GM12878 (cell line): Measurements from ENCODE around the gene CDC42SE2. TPM values are rescaled to one million over a fixed set of nuclear protein-coding genes. Genes with fewer than 3 reads are reported as not detected.

Experiments
- ATF7 ChIP-seq: fragments of 450-650 bp; IDR thresholded peaks from 2 replicates; pipeline ENCODE4 v1.6.1; 2016; ENCODE audit warnings: low read depth, mild to moderate bottlenecking
- BCL11A ChIP-seq: IDR thresholded peaks from 2 replicates; pipeline ENCODE4 v1.6.1; 2011; ENCODE audit warnings: low read depth, low read length
- CEBPB ChIP-seq, 2 experiments: fragments of 150-350 bp in 1 of 2; IDR thresholded peaks; 2 replicates each; pipeline ENCODE4 v1.6.1; 2012 to 2014; ENCODE audit warnings: low read depth in 2 of 2, low read length in 2 of 2, borderline replicate concordance in 1 of 2, inconsistent platforms in 1 of 2
- DPF2 ChIP-seq: fragments of 450-650 bp; IDR thresholded peaks from 2 replicates; pipeline ENCODE4 v1.6.1; 2017; ENCODE audit warnings: mild to moderate bottlenecking
- EED ChIP-seq: sonication (generic); IDR thresholded peaks from 2 replicates; pipeline ENCODE4 v1.6.1; 2016; ENCODE audit warnings: antibody characterized with exemption, low read depth
- ETV6 ChIP-seq, 2 experiments: fragments of 450-650 bp in 1 of 2; IDR thresholded peaks in 1 of 2; conservative IDR thresholded peaks in 1 of 2; 2 replicates each; pipeline ENCODE4 v1.6.1; 2014; ENCODE audit warnings: antibody characterized with exemption in 1 of 2, borderline replicate concordance in 1 of 2, low read depth in 1 of 2, mild to moderate bottlenecking in 1 of 2, moderate library complexity in 1 of 2
- HDAC6 ChIP-seq: fragments of 200-600 bp; sonication (generic); IDR thresholded peaks from one replicate; pipeline ENCODE4 v1.8.0; 2017; ENCODE audit warnings: antibody characterized with exemption; ENCODE audit not compliant: unreplicated experiment
- IRF4 ChIP-seq: IDR thresholded peaks from 2 replicates; pipeline ENCODE4 v1.6.1; 2011; ENCODE audit warnings: low read depth, low read length
- KLF5 ChIP-seq: fragments of 450-650 bp; IDR thresholded peaks from 2 replicates; pipeline ENCODE4 v1.6.1; 2014; ENCODE audit warnings: mild to moderate bottlenecking; ENCODE audit not compliant: partially characterized antibody
- NBN ChIP-seq: fragments of 450-650 bp; IDR thresholded peaks from 2 replicates; pipeline ENCODE4 v1.6.1; 2016
- NR2C2 ChIP-seq: IDR thresholded peaks from 2 replicates; pipeline ENCODE4 v1.6.1; 2011; ENCODE audit warnings: borderline replicate concordance, low read depth; ENCODE audit not compliant: control insufficient read depth, insufficient read length
- NR2F1 ChIP-seq: fragments of 450-650 bp; conservative IDR thresholded peaks from 2 replicates; pipeline ENCODE4 v1.6.1; 2017; ENCODE audit warnings: mild to moderate bottlenecking
- POLR2AphosphoS5 ChIP-seq: IDR thresholded peaks from 2 replicates; pipeline ENCODE4 v1.6.1; 2011; ENCODE audit warnings: mild to moderate bottlenecking, low read length, inconsistent platforms
- RFX5 ChIP-seq: IDR thresholded peaks from 2 replicates; pipeline ENCODE4 v1.6.1; 2011; ENCODE audit warnings: low read depth, low read length, improper control_type of control experiment
- SMARCA5 ChIP-seq: fragments of 450-650 bp; IDR thresholded peaks from 2 replicates; pipeline ENCODE4 v1.6.1; 2017; ENCODE audit warnings: mild to moderate bottlenecking
- SP1 ChIP-seq: IDR thresholded peaks from one replicate; pipeline ENCODE4 v1.6.1; 2011; ENCODE audit warnings: low read depth, low read length
- SRF ChIP-seq, 2 experiments: IDR thresholded peaks; 2 replicates each; pipeline ENCODE4 v1.6.1; 2011; ENCODE audit warnings: low read depth in 2 of 2, low read length in 2 of 2, mild to moderate bottlenecking in 1 of 2, moderate library complexity in 1 of 2
- TCF12 ChIP-seq: IDR thresholded peaks from 2 replicates; pipeline ENCODE4 v1.6.1; 2011; ENCODE audit warnings: low read depth, mild to moderate bottlenecking, low read length
- WRNIP1 ChIP-seq: IDR thresholded peaks from 2 replicates; pipeline ENCODE4 v1.6.1; 2011; ENCODE audit warnings: low read depth, low read length, improper control_type of control experiment, borderline replicate concordance
- ZNF384 ChIP-seq: IDR thresholded peaks from 2 replicates; pipeline ENCODE4 v1.6.1; 2012; ENCODE audit warnings: low read depth, mild to moderate bottlenecking, low read length, improper control_type of control experiment, borderline replicate concordance
- ZZZ3 ChIP-seq: IDR thresholded peaks from 2 replicates; pipeline ENCODE4 v1.6.1; 2011; ENCODE audit warnings: low read depth; ENCODE audit not compliant: control insufficient read depth, insufficient read length
- polyA plus RNA-seq, 11 experiments: library from polyadenylated mRNA; depleted of rRNA in 4 of 11; unstranded in 6 of 11; stranded (reverse) in 5 of 11; fragments of >200 nt; fragmentation: Nextera tagmentation in 4 of 11; fragmentation: Illumina TruSeq in 1 of 11; extraction: Ambion mirVana in 4 of 11; extraction: Trizol in 1 of 11; gene quantifications; 1 replicate in 1 of 11; 2 replicates in 10 of 11; pipeline versions ENCODE4 v1.2.1 to v1.2.3, GENCODE V29; 2011 to 2016; ENCODE audit warnings: inconsistent platforms in 2 of 11, missing spikeins in 2 of 11, low read depth in 1 of 11
- total RNA-seq, 4 experiments: library from RNA; depleted of rRNA in 3 of 4; stranded (reverse); fragments of >200 nt in 3 of 4; fragmentation: Illumina TruSeq in 1 of 4; extraction: Trizol in 1 of 4; gene quantifications; 2 replicates each; pipeline versions ENCODE4 v1.2.1 to v1.2.3, GENCODE V29; 2013 to 2021
- TF ChIP-seq, protein P1 (sequence below): fragments of 450-650 bp; IDR thresholded peaks from 2 replicates; pipeline ENCODE4 v1.6.1; 2017; ENCODE audit warnings: mild to moderate bottlenecking, moderate library complexity
- TF ChIP-seq, protein P2 (sequence below): fragments of 450-650 bp; IDR thresholded peaks from 2 replicates; pipeline ENCODE4 v1.6.1; 2016; ENCODE audit warnings: mild to moderate bottlenecking
- TF ChIP-seq, protein P3 (sequence below): fragments of 450-650 bp; IDR thresholded peaks from 2 replicates; pipeline ENCODE4 v1.6.1; 2017; ENCODE audit warnings: mild to moderate bottlenecking, low read depth, inconsistent platforms; ENCODE audit not compliant: poor library complexity, severe bottlenecking

CDC42SE2 gene
- total and polyA plus RNA-seq, 10 of the 15 experiments (the other 5 are each of a cell fraction or from before 2014, with no cell fraction given) = 57.0 to 148 (median 80.3) TPM

DNA sequence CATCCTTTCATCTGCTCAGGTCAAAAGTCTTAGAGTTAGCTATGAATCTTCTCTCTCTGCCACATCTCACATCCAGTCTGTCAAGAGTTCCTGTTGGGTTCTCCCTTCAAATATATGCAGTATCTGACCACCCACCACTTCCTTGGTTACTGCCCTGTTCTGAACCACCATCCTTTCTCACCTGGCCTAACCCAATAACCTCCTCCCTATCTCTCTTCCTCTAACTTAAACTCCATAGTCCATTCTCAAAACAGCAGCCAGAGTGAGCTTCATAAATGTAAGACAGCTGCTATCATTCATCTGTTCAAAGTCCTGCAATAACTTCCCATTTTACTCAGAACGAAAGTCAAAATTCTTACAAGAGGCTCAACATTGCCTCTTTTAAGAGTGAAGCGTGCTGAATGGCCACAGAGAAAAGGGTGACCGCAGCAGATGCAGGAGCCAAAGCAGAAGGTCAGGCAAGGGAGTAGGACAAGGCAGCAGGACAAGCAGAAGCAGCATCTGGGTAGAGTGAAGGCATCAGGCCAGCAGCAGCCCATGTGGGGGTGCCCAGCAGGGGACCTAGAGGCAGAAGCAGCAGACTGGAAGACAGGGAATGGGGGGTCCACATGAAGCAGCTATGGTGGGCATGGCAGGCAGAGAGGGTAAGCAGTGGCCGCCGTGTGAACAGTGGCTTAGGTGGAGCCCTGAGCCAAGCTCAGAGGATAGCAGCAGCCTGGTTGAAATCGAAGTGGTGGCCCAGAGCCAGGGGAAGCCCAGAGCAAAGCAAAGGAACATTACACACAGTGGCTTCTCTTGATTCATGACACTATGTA, 39.3 kb upstream of the CDC42SE2 start (continued):
- TF ChIP-seq SRF (IDR thresholded peaks at IDR 0.05; ENCODE audit: low read depth in 2 of 2, low read length in 2 of 2) (no peak), SP1 (peak; percentile 57), NR2F1 (peak; percentile 90), WRNIP1 (no peak), RFX5 (no peak), NBN (peak; percentile 98), ZNF384 (no peak), SMARCA5 (peak; percentile 99), BCL11A (peak; percentile 96), HDAC6 (no peak), POLR2AphosphoS5 (peak; percentile 75), EED (peak; percentile 97), IRF4 (peak; percentile 95), NR2C2 (no peak), TCF12 (peak; percentile 96), KLF5 (peak; percentile 68), DPF2 (peak; percentile 99), ETV6 (conservative IDR thresholded peaks at IDR 0.05 in 1 of 2, IDR thresholded peaks at IDR 0.05 in 1 of 2; ENCODE audit: borderline replicate concordance in 1 of 2, low read depth in 1 of 2) (peak in 1 of 2 experiments; percentile 96; a peak in 2 of 4 replicates), ATF7 (peak; percentile 89), ZZZ3 (no peak), CEBPB (IDR thresholded peaks at IDR 0.05; ENCODE audit: borderline replicate concordance in 1 of 2, low read depth in 2 of 2, low read length in 2 of 2) (peak in 1 of 2 experiments; percentile 3; a peak in 1 of 4 replicates)
- TF ChIP-seq, protein P1, sequence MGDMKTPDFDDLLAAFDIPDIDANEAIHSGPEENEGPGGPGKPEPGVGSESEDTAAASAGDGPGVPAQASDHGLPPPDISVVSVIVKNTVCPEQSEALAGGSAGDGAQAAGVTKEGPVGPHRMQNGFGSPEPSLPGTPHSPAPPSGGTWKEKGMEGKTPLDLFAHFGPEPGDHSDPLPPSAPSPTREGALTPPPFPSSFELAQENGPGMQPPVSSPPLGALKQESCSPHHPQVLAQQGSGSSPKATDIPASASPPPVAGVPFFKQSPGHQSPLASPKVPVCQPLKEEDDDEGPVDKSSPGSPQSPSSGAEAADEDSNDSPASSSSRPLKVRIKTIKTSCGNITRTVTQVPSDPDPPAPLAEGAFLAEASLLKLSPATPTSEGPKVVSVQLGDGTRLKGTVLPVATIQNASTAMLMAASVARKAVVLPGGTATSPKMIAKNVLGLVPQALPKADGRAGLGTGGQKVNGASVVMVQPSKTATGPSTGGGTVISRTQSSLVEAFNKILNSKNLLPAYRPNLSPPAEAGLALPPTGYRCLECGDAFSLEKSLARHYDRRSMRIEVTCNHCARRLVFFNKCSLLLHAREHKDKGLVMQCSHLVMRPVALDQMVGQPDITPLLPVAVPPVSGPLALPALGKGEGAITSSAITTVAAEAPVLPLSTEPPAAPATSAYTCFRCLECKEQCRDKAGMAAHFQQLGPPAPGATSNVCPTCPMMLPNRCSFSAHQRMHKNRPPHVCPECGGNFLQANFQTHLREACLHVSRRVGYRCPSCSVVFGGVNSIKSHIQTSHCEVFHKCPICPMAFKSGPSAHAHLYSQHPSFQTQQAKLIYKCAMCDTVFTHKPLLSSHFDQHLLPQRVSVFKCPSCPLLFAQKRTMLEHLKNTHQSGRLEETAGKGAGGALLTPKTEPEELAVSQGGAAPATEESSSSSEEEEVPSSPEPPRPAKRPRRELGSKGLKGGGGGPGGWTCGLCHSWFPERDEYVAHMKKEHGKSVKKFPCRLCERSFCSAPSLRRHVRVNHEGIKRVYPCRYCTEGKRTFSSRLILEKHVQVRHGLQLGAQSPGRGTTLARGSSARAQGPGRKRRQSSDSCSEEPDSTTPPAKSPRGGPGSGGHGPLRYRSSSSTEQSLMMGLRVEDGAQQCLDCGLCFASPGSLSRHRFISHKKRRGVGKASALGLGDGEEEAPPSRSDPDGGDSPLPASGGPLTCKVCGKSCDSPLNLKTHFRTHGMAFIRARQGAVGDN = peak; percentile 33; the same call in 1 of the 2 replicates
- TF ChIP-seq, protein P2, sequence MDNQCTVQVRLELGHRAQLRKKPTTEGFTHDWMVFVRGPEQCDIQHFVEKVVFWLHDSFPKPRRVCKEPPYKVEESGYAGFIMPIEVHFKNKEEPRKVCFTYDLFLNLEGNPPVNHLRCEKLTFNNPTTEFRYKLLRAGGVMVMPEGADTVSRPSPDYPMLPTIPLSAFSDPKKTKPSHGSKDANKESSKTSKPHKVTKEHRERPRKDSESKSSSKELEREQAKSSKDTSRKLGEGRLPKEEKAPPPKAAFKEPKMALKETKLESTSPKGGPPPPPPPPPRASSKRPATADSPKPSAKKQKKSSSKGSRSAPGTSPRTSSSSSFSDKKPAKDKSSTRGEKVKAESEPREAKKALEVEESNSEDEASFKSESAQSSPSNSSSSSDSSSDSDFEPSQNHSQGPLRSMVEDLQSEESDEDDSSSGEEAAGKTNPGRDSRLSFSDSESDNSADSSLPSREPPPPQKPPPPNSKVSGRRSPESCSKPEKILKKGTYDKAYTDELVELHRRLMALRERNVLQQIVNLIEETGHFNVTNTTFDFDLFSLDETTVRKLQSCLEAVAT = peak; percentile 86; the same call in 1 of the 2 replicates
- TF ChIP-seq, protein P3, sequence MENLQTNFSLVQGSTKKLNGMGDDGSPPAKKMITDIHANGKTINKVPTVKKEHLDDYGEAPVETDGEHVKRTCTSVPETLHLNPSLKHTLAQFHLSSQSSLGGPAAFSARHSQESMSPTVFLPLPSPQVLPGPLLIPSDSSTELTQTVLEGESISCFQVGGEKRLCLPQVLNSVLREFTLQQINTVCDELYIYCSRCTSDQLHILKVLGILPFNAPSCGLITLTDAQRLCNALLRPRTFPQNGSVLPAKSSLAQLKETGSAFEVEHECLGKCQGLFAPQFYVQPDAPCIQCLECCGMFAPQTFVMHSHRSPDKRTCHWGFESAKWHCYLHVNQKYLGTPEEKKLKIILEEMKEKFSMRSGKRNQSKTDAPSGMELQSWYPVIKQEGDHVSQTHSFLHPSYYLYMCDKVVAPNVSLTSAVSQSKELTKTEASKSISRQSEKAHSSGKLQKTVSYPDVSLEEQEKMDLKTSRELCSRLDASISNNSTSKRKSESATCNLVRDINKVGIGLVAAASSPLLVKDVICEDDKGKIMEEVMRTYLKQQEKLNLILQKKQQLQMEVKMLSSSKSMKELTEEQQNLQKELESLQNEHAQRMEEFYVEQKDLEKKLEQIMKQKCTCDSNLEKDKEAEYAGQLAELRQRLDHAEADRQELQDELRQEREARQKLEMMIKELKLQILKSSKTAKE = peak; percentile 83
